HepG2 (cell line): ENCODE data around the gene PLXND1. TPM values are rescaled to one million over a fixed set of nuclear protein-coding genes. Genes with fewer than 3 reads are reported as not detected.

Experiments used
- ATAC-seq: fragments of 200-7000 bp; cut with Tn5 transposase; 3 replicates; pipeline ENCODE4 v1.9.1; 2020; ENCODE audit warnings: mild to moderate bottlenecking, moderate library complexity
- BruUV-seq: library from RNA; stranded (reverse); fragments of 400-500 nt; replicated peaks from 2 replicates; lab custom pipeline; 2021; lab: Mats Ljungman, UMichigan
- CTCF ChIA-PET: fragments of 300-600 bp; formaldehyde crosslinking; extraction: SDS; loops from one replicate; lab custom pipeline; 2021; ENCODE audit warnings: low total read pairs, inconsistent platforms, low intra/inter-chr PET ratio; lab: Yijun Ruan, JAX
- POLR2A ChIA-PET: fragments of 350-600 bp; sonication (Branson Sonifier 250); formaldehyde crosslinking; loops from one replicate; lab custom pipeline; 2020; ENCODE audit warnings: antibody characterized with exemption, inconsistent platforms; lab: Yijun Ruan, JAX
- DNase-seq: peaks from one replicate; pipeline ENCODE4 v3.0.0-alpha.2; 2015; ENCODE audit warnings: low spot score
- FAIRE-seq: peaks from 3 replicates; lab custom pipeline; 2011; peaks lifted over from hg19 to GRCh38; lab: Jason Lieb, UNC
- H2AFZ ChIP-seq: one replicate; pipeline ENCODE4 v1.6.1; 2011; ENCODE audit warnings: low read length, inconsistent platforms
- H3K27ac ChIP-seq: fragments of 300-600 bp; 3 replicates; pipeline ENCODE4 v1.8.0; 2011; ENCODE audit warnings: mixed run types, mild to moderate bottlenecking, mixed read lengths, low read length, inconsistent platforms; ENCODE audit not compliant: insufficient read depth; ENCODE audit errors: extremely low read length
- H3K27me3 ChIP-seq, 2 experiments: fragments of 200-600 bp in 1 of 2; 2 replicates in 1 of 2; 3 replicates in 1 of 2; pipeline versions ENCODE4 v1.6.0 to v1.8.0; 2011; ENCODE audit warnings: low read length in 2 of 2, mild to moderate bottlenecking in 2 of 2, moderate library complexity in 2 of 2, inconsistent platforms in 1 of 2; ENCODE audit not compliant: insufficient read depth in 2 of 2, control insufficient read depth in 1 of 2
- H3K36me3 ChIP-seq, 2 experiments: fragments of 200-600 bp in 1 of 2; replicated peaks in 1 of 2; 2 replicates in 1 of 2; 3 replicates in 1 of 2; pipeline versions ENCODE4 v1.5.1 to v1.8.0; 2011; ENCODE audit warnings: low read length in 2 of 2, inconsistent platforms in 1 of 2; ENCODE audit not compliant: insufficient read depth in 2 of 2, control insufficient read depth in 1 of 2
- H3K4me1 ChIP-seq: 2 replicates; pipeline ENCODE4 v1.5.1; 2012; ENCODE audit warnings: low read length, inconsistent platforms; ENCODE audit not compliant: insufficient read depth
- H3K4me2 ChIP-seq: 2 replicates; pipeline ENCODE4 v1.6.0; 2011; ENCODE audit warnings: low read depth, low read length, inconsistent platforms
- H3K4me3 ChIP-seq, 3 experiments: fragments of 200-600 bp in 1 of 3; sonication (generic), shearing (Covaris generic) in 1 of 3; replicated peaks in 1 of 3; 2 replicates each; pipeline ENCODE4 v1.5.1; 2011 to 2016; ENCODE audit warnings: low read length in 3 of 3, inconsistent platforms in 2 of 3, low read depth in 2 of 3, mild to moderate bottlenecking in 2 of 3, control low read depth in 1 of 3, mixed read lengths in 1 of 3; ENCODE audit not compliant: insufficient read depth in 1 of 3
- H3K79me2 ChIP-seq: one replicate; pipeline ENCODE4 v1.6.1; 2011; ENCODE audit warnings: low read length, inconsistent platforms; ENCODE audit not compliant: insufficient read depth
- H3K9ac ChIP-seq: 2 replicates; pipeline ENCODE4 v1.6.0; 2011; ENCODE audit warnings: mild to moderate bottlenecking, low read depth, low read length, inconsistent platforms; ENCODE audit not compliant: insufficient read depth
- H3K9me3 ChIP-seq: 2 replicates; pipeline ENCODE4 v1.5.1; 2012; ENCODE audit warnings: mild to moderate bottlenecking, low read length
- H4K20me1 ChIP-seq: 2 replicates; pipeline ENCODE4 v1.6.0; 2011; ENCODE audit warnings: inconsistent platforms, mild to moderate bottlenecking, low read length, moderate library complexity; ENCODE audit not compliant: insufficient read depth
- CC2D1A ChIP-seq: sonication (generic); formaldehyde crosslinking; IDR thresholded peaks from 2 replicates; pipeline ENCODE4 v1.8.1; 2023; ENCODE audit warnings: mild to moderate bottlenecking, missing genetic modification reagents
- ERF ChIP-seq: IDR thresholded peaks from 2 replicates; pipeline ENCODE4 v1.6.1; 2018; ENCODE audit warnings: missing biosample characterization, missing genetic modification reagents
- HOXA5 ChIP-seq: sonication (generic); formaldehyde crosslinking; IDR thresholded peaks from 2 replicates; pipeline ENCODE4 v1.4.0; 2020; ENCODE audit warnings: missing genetic modification reagents
- KLF16 ChIP-seq, 2 experiments: sonication (generic) in 1 of 2; formaldehyde crosslinking in 1 of 2; IDR thresholded peaks; 2 replicates each; pipeline versions ENCODE4 v1.6.1 to v1.8.0; 2016 to 2023; ENCODE audit warnings: missing genetic modification reagents in 2 of 2, missing compliant biosample characterization in 1 of 2
- PCBP2 ChIP-seq: fragments of 200-400 bp; formaldehyde crosslinking; optimal IDR thresholded peaks from 2 replicates; pipeline ENCODE3; 2018; ENCODE audit warnings: low read length, low read depth; ENCODE audit not compliant: poor library complexity, severe bottlenecking
- SIX4 ChIP-seq: sonication (generic); formaldehyde crosslinking; IDR thresholded peaks from 2 replicates; pipeline ENCODE4 v1.4.0; 2020; ENCODE audit warnings: missing genetic modification reagents
- SUZ12 ChIP-seq: fragments of 150-350 bp; IDR thresholded peaks from 2 replicates; pipeline ENCODE4 v1.6.1; 2014; ENCODE audit warnings: low read depth, low read length
- ZFAT ChIP-seq: sonication (generic); formaldehyde crosslinking; conservative IDR thresholded peaks from 2 replicates; pipeline ENCODE4 v1.8.1; 2023; ENCODE audit warnings: missing genetic modification reagents, inconsistent platforms
- ZFP82 ChIP-seq: sonication (generic); formaldehyde crosslinking; IDR thresholded peaks from 2 replicates; pipeline ENCODE4 v1.5.1; 2020; ENCODE audit warnings: mild to moderate bottlenecking, missing genetic modification reagents, borderline replicate concordance
- ZNF205 ChIP-seq: IDR thresholded peaks from 2 replicates; pipeline ENCODE4 v1.6.1; 2018; ENCODE audit warnings: missing biosample characterization, missing genetic modification reagents
- ZNF598 ChIP-seq: sonication (generic); formaldehyde crosslinking; IDR thresholded peaks from 2 replicates; pipeline ENCODE4 v1.5.1; 2020; ENCODE audit warnings: mild to moderate bottlenecking, missing genetic modification reagents, borderline replicate concordance
- ZNF782 ChIP-seq: sonication (generic); formaldehyde crosslinking; IDR thresholded peaks from 2 replicates; pipeline ENCODE4 v1.4.0; 2020; ENCODE audit warnings: missing genetic modification reagents, mild to moderate bottlenecking, borderline replicate concordance
- WGBS: methylation state at CpG from one replicate; pipeline ENCODE4 v1.1.6; 2017; ENCODE audit warnings: low lambda C conversion rate; 5-methylcytosine and 5-hydroxymethylcytosine counted together
- in situ Hi-C: cut with HindIII; loops from 2 replicates; pipeline ENCODE4 v1.10.0; 2017; ENCODE audit warnings: low pct_unique_long_range_greater_than_20kb; ENCODE audit not compliant: extremely low pct_ligation_motif_present
- intact Hi-C: fragments of 100-400 bp; cut with micrococcal nuclease; formaldehyde crosslinking; loops from one replicate; pipeline ENCODE4 v1.10.0; 2022; ENCODE audit not compliant: unreplicated experiment
- polyA plus RNA-seq, 8 experiments: library from polyadenylated mRNA; depleted of rRNA in 3 of 8; stranded (reverse) in 7 of 8; unstranded in 1 of 8; fragments of >200 nt; fragmentation: Illumina TruSeq in 4 of 8; extraction: Trizol in 4 of 8; gene quantifications; 2 replicates each; pipeline versions ENCODE4 v1.2.1 to v1.2.3, GENCODE V29; 2011 to 2016; ENCODE audit warnings: low read depth in 4 of 8, missing spikeins in 1 of 8, mixed read lengths in 1 of 8; ENCODE audit not compliant: insufficient read depth in 1 of 8
- total RNA-seq, 5 experiments: library from RNA; depleted of rRNA; stranded (reverse); fragments of >200 nt; fragmentation: Illumina TruSeq; extraction: Trizol; gene quantifications; 2 replicates each; pipeline ENCODE4 v1.2.3, GENCODE V29; 2016; ENCODE audit warnings: low read depth in 1 of 5
- TF ChIP-seq, protein P1 (sequence below): sonication (generic); formaldehyde crosslinking; IDR thresholded peaks from 2 replicates; pipeline ENCODE4 v1.5.0; 2020; ENCODE audit warnings: missing genetic modification reagents
- TF ChIP-seq, protein P2 (sequence below): sonication (generic); formaldehyde crosslinking; IDR thresholded peaks from 2 replicates; pipeline ENCODE4 v1.9.0; 2021; ENCODE audit warnings: missing genetic modification reagents, mild to moderate bottlenecking, borderline replicate concordance
- TF ChIP-seq, protein P3 (sequence below): sonication (generic); formaldehyde crosslinking; IDR thresholded peaks from 2 replicates; pipeline ENCODE4 v1.4.0; 2020; ENCODE audit warnings: low read depth, missing genetic modification reagents
- TF ChIP-seq, protein P4 (sequence below): IDR thresholded peaks from 2 replicates; pipeline ENCODE4 v1.6.1; 2016; ENCODE audit warnings: missing biosample characterization, missing genetic modification reagents, low read depth

The PLXND1 gene
- total and polyA plus RNA-seq, 2 of the 13 experiments (the other 11 are each of a cell fraction or from before 2014, with no cell fraction given) = 15.9 to 42.0 TPM

DNA sequence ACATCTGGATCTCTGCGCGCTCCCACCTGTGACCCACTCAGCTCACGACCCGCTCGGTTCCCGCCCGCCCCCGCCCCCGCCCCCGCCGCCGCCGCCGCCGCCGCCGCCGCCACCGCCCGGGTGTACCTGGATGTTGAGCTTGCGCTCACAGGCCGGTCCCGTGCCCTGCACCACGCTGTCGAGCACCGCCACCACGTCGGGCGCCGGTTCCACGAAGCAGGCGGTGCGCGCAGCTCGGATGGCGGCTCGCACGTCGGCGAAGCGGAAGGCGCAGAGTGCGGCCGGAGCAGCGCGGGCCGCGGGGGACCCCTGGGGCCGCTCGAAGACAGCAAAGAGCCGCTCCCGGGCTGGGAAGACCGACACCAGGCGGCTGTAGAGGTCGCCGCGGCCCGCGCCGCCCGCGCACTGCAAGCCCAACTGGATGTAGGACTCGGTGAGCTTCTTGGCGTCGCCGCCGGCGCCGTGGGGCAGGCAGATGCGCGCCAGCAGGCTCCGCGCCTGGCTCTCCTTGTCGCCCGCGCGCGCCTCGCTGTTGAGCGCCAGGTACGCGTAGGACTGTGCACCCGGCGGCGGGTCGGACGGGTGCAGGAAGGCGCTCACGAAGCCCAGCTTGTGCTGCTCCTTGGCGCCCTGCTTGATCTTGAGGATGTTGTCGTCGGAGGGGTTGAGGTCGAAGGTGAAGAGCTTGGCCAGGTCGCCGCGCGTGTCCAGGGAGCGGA, 1.1 kb downstream of the PLXND1 start:
- H3K9ac ChIP-seq = peak overlapping the region; percentile 70
- no peak for FAIRE-seq
- intact Hi-C loops = no loop called here
- TF ChIP-seq SUZ12 (no peak), KLF16 (CRISPR knock-in tag; IDR thresholded peaks at IDR 0.05) (peak in 1 of 2 experiments; percentile 8; a peak in 1 of 4 replicates), PCBP2 (no peak), ZNF782 (CRISPR knock-in tag) (0 out of 2 replicates have a peak, but pooled peaks have one; percentile 2), ERF (no peak), ZNF205 (CRISPR knock-in tag) (0 out of 2 replicates have a peak, but pooled peaks have one; percentile 3), ZFAT (CRISPR knock-in tag) (no peak), SIX4 (CRISPR knock-in tag) (no peak), ZFP82 (CRISPR knock-in tag) (no peak), ZNF598 (CRISPR knock-in tag) (no peak; the same call in 1 of the 2 replicates), HOXA5 (CRISPR knock-in tag) (no peak; the same call in 1 of the 2 replicates), CC2D1A (CRISPR knock-in tag) (no peak)
- TF ChIP-seq, protein P1, sequence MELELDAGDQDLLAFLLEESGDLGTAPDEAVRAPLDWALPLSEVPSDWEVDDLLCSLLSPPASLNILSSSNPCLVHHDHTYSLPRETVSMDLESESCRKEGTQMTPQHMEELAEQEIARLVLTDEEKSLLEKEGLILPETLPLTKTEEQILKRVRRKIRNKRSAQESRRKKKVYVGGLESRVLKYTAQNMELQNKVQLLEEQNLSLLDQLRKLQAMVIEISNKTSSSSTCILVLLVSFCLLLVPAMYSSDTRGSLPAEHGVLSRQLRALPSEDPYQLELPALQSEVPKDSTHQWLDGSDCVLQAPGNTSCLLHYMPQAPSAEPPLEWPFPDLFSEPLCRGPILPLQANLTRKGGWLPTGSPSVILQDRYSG (CRISPR knock-in tag) = no peak
- TF ChIP-seq, protein P2, sequence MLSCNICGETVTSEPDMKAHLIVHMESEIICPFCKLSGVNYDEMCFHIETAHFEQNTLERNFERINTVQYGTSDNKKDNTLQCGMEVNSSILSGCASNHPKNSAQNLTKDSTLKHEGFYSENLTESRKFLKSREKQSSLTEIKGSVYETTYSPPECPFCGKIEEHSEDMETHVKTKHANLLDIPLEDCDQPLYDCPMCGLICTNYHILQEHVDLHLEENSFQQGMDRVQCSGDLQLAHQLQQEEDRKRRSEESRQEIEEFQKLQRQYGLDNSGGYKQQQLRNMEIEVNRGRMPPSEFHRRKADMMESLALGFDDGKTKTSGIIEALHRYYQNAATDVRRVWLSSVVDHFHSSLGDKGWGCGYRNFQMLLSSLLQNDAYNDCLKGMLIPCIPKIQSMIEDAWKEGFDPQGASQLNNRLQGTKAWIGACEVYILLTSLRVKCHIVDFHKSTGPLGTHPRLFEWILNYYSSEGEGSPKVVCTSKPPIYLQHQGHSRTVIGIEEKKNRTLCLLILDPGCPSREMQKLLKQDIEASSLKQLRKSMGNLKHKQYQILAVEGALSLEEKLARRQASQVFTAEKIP (CRISPR knock-in tag) = no peak
- TF ChIP-seq, protein P3, sequence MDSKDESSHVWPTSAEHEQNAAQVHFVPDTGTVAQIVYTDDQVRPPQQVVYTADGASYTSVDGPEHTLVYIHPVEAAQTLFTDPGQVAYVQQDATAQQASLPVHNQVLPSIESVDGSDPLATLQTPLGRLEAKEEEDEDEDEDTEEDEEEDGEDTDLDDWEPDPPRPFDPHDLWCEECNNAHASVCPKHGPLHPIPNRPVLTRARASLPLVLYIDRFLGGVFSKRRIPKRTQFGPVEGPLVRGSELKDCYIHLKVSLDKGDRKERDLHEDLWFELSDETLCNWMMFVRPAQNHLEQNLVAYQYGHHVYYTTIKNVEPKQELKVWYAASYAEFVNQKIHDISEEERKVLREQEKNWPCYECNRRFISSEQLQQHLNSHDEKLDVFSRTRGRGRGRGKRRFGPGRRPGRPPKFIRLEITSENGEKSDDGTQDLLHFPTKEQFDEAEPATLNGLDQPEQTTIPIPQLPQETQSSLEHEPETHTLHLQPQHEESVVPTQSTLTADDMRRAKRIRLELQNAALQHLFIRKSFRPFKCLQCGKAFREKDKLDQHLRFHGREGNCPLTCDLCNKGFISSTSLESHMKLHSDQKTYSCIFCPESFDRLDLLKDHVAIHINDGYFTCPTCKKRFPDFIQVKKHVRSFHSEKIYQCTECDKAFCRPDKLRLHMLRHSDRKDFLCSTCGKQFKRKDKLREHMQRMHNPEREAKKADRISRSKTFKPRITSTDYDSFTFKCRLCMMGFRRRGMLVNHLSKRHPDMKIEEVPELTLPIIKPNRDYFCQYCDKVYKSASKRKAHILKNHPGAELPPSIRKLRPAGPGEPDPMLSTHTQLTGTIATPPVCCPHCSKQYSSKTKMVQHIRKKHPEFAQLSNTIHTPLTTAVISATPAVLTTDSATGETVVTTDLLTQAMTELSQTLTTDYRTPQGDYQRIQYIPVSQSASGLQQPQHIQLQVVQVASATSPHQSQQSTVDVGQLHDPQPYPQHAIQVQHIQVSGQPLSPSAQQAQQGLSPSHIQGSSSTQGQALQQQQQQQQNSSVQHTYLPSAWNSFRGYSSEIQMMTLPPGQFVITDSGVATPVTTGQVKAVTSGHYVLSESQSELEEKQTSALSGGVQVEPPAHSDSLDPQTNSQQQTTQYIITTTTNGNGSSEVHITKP (CRISPR knock-in tag) = no peak
- TF ChIP-seq, protein P4, sequence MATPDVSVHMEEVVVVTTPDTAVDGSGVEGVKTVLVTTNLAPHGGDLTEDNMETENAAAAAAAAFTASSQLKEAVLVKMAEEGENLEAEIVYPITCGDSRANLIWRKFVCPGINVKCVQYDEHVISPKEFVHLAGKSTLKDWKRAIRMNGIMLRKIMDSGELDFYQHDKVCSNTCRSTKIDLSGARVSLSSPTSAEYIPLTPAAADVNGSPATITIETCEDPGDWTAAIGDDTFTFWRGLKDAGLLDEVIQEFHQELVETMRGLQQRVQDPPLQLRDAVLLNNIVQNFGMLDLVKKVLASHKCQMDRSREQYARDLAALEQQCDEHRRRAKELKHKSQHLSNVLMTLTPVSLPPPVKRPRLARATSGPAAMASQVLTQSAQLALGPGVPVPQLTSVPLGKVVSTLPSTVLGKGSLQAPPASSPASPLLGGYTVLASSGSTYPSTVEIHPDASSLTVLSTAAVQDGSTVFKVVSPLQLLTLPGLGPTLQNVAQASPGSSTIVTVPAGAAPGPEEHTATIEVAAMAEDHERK (CRISPR knock-in tag) = no peak

More for the DNA sequence above, 1.1 kb downstream of the PLXND1 start:
- ATAC-seq = peak; percentile 51
- Histone ChIP-seq H3K27ac (no peak overlapping the region), H3K4me1 (peaks cover 77% of the 10 kb centered on the region), H3K4me3 (peak overlapping the region; percentile 61 to 92 (median 91); a peak in 5 of 6 replicates), H4K20me1 (peaks cover 40% of the 10 kb centered on the region), H3K36me3 (peaks cover 0 to 5% of the 10 kb centered on the region in 2 experiments; a peak in 2 of 5 replicates), H3K4me2 (peak overlapping the region; percentile 99), H3K9me3 (no peaks in the 10 kb centered on the region), H2AFZ (no peak overlapping the region), H3K27me3 (no peaks in the 10 kb centered on the region; a peak in 1 of 5 replicates), H3K79me2 (peaks cover 55% of the 10 kb centered on the region)
- no peak for DNase-seq
- no TSS peak for BruUV-seq
- in situ Hi-C loops = no loop called here
- WGBS = under 1% methylated on average over 22 of the region's 98 CpGs
- ChIA-PET CTCF (no interaction called here), POLR2A (interaction anchor here (0.8 to 1.9 kb wide), 4 partner anchors 10 to 115 kb away, joined by 3 to 42 read pairs (median 6); no protein-coding TSS in a partner anchor)
